HepG2 (cell line): ENCODE measurements around the gene FSIP1. TPM values are rescaled to one million over a fixed set of nuclear protein-coding genes. Genes with fewer than 3 reads are reported as not detected.

Experiments
- AKAP8 ChIP-seq: sonication (generic); formaldehyde crosslinking; IDR thresholded peaks from 2 replicates; pipeline ENCODE4 v1.5.1; 2020; ENCODE audit warnings: mild to moderate bottlenecking, missing genetic modification reagents
- DPF2 ChIP-seq: sonication (generic); formaldehyde crosslinking; IDR thresholded peaks from 2 replicates; pipeline ENCODE4 v1.4.0; 2020; ENCODE audit warnings: mild to moderate bottlenecking, low read depth, missing genetic modification reagents, borderline replicate concordance
- GMEB2 ChIP-seq: IDR thresholded peaks from 2 replicates; pipeline ENCODE4 v1.6.1; 2016; ENCODE audit warnings: missing biosample characterization, missing genetic modification reagents, low read depth
- GPBP1L1 ChIP-seq: sonication (generic); formaldehyde crosslinking; IDR thresholded peaks from 2 replicates; pipeline ENCODE4 v1.5.0; 2020; ENCODE audit warnings: mild to moderate bottlenecking, missing genetic modification reagents
- HMG20B ChIP-seq: conservative IDR thresholded peaks from 2 replicates; pipeline ENCODE4 v1.6.1; 2016; ENCODE audit warnings: missing genetic modification reagents, missing compliant biosample characterization
- HOXA3 ChIP-seq: sonication (generic); formaldehyde crosslinking; IDR thresholded peaks from 2 replicates; pipeline ENCODE4 v1.5.0; 2020; ENCODE audit warnings: missing genetic modification reagents
- KAT2B ChIP-seq: fragments of 150-350 bp; IDR thresholded peaks from 2 replicates; pipeline ENCODE4 v1.6.1; 2014; ENCODE audit warnings: low read depth, low read length, borderline replicate concordance
- KDM5B ChIP-seq: sonication (generic); formaldehyde crosslinking; IDR thresholded peaks from 2 replicates; pipeline ENCODE4 v1.4.0; 2020; ENCODE audit warnings: missing genetic modification reagents, mild to moderate bottlenecking, borderline replicate concordance
- RAD21 ChIP-seq: fragments of 450-650 bp; formaldehyde crosslinking; IDR thresholded peaks from 2 replicates; pipeline ENCODE4 v1.5.0; 2020; ENCODE audit warnings: mild to moderate bottlenecking
- RFXANK ChIP-seq: IDR thresholded peaks from 2 replicates; pipeline ENCODE4 v1.6.1; 2016
- SMAD3 ChIP-seq: sonication (generic); formaldehyde crosslinking; IDR thresholded peaks from 2 replicates; pipeline ENCODE4 v1.4.0; 2020; ENCODE audit warnings: missing genetic modification reagents
- SUZ12 ChIP-seq: fragments of 150-350 bp; IDR thresholded peaks from 2 replicates; pipeline ENCODE4 v1.6.1; 2014; ENCODE audit warnings: low read depth, low read length
- ZNF326 ChIP-seq: sonication (generic); formaldehyde crosslinking; IDR thresholded peaks from 2 replicates; pipeline ENCODE4 v1.4.0; 2020; ENCODE audit warnings: missing genetic modification reagents, borderline replicate concordance
- ZNF333 ChIP-seq: sonication (generic); formaldehyde crosslinking; IDR thresholded peaks from 2 replicates; pipeline ENCODE4 v1.4.0; 2020; ENCODE audit warnings: mild to moderate bottlenecking, missing genetic modification reagents, borderline replicate concordance
- ZNF558 ChIP-seq: sonication (generic); formaldehyde crosslinking; IDR thresholded peaks from 2 replicates; pipeline ENCODE4 v1.9.0; 2022; ENCODE audit warnings: mild to moderate bottlenecking, missing genetic modification reagents, borderline replicate concordance
- ZNF629 ChIP-seq: sonication (generic); formaldehyde crosslinking; conservative IDR thresholded peaks from 2 replicates; pipeline ENCODE4 v1.5.0; 2020; ENCODE audit warnings: missing genetic modification reagents
- ZNF709 ChIP-seq: sonication (generic); formaldehyde crosslinking; IDR thresholded peaks from 2 replicates; pipeline ENCODE4 v1.5.0; 2020; ENCODE audit warnings: mild to moderate bottlenecking, missing genetic modification reagents
- polyA plus RNA-seq, 8 experiments: library from polyadenylated mRNA; depleted of rRNA in 3 of 8; stranded (reverse) in 7 of 8; unstranded in 1 of 8; fragments of >200 nt; fragmentation: Illumina TruSeq in 4 of 8; extraction: Trizol in 4 of 8; gene quantifications; 2 replicates each; pipeline versions ENCODE4 v1.2.1 to v1.2.3, GENCODE V29; 2011 to 2016; ENCODE audit warnings: low read depth in 4 of 8, missing spikeins in 1 of 8, mixed read lengths in 1 of 8; ENCODE audit not compliant: insufficient read depth in 1 of 8
- total RNA-seq, 5 experiments: library from RNA; depleted of rRNA; stranded (reverse); fragments of >200 nt; fragmentation: Illumina TruSeq; extraction: Trizol; gene quantifications; 2 replicates each; pipeline ENCODE4 v1.2.3, GENCODE V29; 2016; ENCODE audit warnings: low read depth in 1 of 5
- TF ChIP-seq, protein P1 (sequence below): sonication (generic); formaldehyde crosslinking; IDR thresholded peaks from 2 replicates; pipeline ENCODE4 v1.5.0; 2020; ENCODE audit warnings: missing genetic modification reagents
- TF ChIP-seq, protein P2 (sequence below): sonication (generic); formaldehyde crosslinking; IDR thresholded peaks from 2 replicates; pipeline ENCODE4 v1.4.0; 2020; ENCODE audit warnings: missing genetic modification reagents, low read depth, mild to moderate bottlenecking, borderline replicate concordance
- TF ChIP-seq, protein P3 (sequence below): sonication (generic); formaldehyde crosslinking; IDR thresholded peaks from 2 replicates; pipeline ENCODE4 v1.4.0; 2020; ENCODE audit warnings: missing genetic modification reagents, borderline replicate concordance

FSIP1 gene
- total and polyA plus RNA-seq, 2 of the 13 experiments (the other 11 are each of a cell fraction or from before 2014, with no cell fraction given), result 0.18 TPM; not detected in 1

DNA sequence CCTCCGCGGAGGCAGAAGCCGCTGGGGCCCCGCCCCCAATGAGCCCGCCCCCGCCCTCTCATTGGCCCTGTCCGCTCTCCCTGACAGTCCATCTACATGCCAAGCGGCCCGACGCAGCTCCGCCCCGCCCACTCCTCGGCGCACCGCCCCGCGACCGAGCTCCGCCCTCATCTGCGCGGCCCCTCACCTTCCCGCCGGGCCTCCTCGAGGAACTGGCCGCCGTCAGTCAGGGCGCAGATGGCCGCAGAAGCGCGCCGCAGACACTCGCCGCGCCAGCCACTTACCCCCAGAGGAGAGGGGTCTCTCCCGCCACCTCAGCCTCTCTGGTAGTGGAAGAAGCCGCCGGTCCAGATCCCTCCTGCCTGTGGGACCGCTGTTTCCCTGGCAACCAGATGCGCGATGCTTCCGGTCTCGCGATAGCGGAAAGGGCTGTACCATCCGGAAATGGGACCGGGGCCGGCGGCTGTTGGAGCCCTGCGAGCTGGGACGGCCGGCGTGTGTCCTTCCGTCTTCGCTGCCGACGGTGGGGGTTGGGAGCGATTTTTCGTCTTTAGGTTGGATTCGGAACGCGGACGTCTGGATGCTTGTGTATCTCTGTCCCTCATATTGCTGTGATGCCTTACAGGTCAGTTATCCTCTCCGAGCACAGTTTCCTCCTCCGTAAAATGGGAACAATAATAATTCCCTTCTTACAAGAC is at the start of gene FSIP1 (continued):
- no peak for TF ChIP-seq GMEB2 (CRISPR knock-in tag)
- no peak for TF ChIP-seq SMAD3 (CRISPR knock-in tag)
- TF ChIP-seq DPF2, result no peak; the same call in 1 of the 2 replicates
- TF ChIP-seq ZNF558 (CRISPR knock-in tag), result no peak
- TF ChIP-seq KDM5B (CRISPR knock-in tag), result peak; percentile 69; the same call in 1 of the 2 replicates
- TF ChIP-seq, protein P1, sequence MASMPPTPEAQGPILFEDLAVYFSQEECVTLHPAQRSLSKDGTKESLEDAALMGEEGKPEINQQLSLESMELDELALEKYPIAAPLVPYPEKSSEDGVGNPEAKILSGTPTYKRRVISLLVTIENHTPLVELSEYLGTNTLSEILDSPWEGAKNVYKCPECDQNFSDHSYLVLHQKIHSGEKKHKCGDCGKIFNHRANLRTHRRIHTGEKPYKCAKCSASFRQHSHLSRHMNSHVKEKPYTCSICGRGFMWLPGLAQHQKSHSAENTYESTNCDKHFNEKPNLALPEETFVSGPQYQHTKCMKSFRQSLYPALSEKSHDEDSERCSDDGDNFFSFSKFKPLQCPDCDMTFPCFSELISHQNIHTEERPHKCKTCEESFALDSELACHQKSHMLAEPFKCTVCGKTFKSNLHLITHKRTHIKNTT (CRISPR knock-in tag), result no peak
- TF ChIP-seq RFXANK (CRISPR knock-in tag), result no peak
- TF ChIP-seq SUZ12, result no peak
- peak; percentile 68 for TF ChIP-seq HOXA3
- no peak for TF ChIP-seq ZNF326 (CRISPR knock-in tag)
- TF ChIP-seq, protein P2, sequence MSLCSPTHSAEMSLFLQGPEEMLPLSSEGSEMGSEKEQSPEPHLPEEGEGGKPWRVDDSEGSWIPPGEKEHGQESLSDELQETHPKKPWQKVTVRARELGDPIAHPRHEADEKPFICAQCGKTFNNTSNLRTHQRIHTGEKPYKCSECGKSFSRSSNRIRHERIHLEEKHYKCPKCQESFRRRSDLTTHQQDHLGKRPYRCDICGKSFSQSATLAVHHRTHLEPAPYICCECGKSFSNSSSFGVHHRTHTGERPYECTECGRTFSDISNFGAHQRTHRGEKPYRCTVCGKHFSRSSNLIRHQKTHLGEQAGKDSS (CRISPR knock-in tag), result peak; percentile 21; the same call in 1 of the 2 replicates
- TF ChIP-seq HMG20B (CRISPR knock-in tag), result no peak
- no peak for TF ChIP-seq KAT2B
- TF ChIP-seq, protein P3, sequence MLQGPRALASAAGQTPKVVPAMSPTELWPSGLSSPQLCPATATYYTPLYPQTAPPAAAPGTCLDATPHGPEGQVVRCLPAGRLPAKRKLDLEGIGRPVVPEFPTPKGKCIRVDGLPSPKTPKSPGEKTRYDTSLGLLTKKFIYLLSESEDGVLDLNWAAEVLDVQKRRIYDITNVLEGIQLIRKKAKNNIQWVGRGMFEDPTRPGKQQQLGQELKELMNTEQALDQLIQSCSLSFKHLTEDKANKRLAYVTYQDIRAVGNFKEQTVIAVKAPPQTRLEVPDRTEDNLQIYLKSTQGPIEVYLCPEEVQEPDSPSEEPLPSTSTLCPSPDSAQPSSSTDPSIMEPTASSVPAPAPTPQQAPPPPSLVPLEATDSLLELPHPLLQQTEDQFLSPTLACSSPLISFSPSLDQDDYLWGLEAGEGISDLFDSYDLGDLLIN (CRISPR knock-in tag), result no peak
- no peak for TF ChIP-seq AKAP8 (CRISPR knock-in tag)
- TF ChIP-seq ZNF333 (CRISPR knock-in tag), result no peak
- no peak for TF ChIP-seq GPBP1L1
- TF ChIP-seq ZNF709 (CRISPR knock-in tag), result no peak
- peak; percentile 93 for TF ChIP-seq ZNF629 (CRISPR knock-in tag)
- TF ChIP-seq RAD21 (CRISPR knock-in tag), result 0 out of 2 replicates have a peak, but pooled peaks have one; percentile 20
